GM21529 (cell line): ENCODE data around the gene ADGRV1.
"Not testable (repeated sequence)": the region's sequence is repeated elsewhere in the genome, so short reads cannot be mapped to it uniquely, and the experiment has no call there.

Source experiments
- ATAC-seq: cut with Tn5 transposase; IDR thresholded peaks from one replicate; pipeline ENCODE4 v1.9.1; 2021; ENCODE audit not compliant: unreplicated experiment

The ADGRV1 gene

DNA sequence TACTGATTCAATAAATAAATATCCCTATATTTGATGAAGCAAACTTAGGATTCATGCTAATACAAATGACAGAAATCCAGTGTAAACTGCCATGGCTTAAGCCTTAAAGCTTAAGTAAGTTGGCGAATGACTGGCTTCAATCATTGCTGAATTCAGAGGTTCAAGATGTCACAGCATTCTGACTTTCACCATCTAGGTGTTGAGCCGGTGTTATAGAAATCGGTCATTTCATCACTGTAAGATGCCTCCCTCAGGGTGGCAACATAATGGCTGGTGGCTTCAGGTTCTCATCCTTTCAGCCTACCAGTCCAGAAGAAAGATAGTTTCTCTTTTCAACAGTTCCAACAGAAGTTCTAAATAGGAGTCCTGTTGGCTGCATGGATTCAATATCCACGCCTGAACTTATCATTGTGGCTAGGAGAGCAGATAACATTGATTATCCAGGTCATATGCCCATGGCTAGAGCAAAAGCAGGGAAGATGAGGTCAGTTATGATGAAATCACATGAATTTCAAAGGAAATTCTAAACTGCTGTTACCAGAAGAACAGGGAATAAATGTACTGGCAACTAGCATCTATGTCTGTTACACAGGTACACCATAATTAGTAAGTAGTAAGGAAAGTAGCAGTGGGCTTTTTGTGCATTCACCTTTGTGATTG, 460.2 kb downstream of the ADGRV1 start:
- ATAC-seq = no peak

DNA sequence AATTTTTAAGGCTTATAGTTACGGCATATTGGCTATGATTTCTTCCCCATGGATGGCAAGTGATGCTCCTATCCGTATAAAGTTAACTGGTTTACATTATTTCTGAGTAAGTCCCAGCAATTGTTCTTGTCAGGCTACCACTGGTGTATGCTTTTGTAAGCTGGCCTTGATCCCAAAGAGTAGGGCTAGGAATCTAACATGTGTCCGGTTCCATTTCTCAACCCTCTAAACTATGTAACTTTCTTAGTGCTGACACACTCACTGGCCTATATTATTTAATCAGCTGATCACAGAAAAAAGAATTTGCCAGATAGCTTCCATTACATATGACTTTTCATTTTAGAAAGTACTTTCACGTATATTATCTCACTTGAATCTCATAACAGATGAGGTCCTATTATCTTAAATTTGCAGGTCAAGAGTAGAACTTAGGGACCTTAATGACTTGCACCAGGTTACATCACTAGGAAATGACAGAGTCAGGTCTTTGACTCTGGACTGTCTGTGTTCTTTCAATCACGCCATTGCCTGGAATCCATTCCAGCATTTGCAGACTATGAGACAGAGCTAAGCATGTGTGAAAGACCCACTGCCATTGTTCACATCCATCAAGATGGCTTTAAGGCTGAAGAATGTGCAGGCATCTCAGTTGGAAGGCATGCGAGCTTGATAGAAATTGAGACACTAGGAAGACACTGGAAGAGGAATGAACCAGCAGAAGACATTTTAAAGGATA, 461.6 kb downstream of the ADGRV1 start:
- no peak for ATAC-seq

DNA sequence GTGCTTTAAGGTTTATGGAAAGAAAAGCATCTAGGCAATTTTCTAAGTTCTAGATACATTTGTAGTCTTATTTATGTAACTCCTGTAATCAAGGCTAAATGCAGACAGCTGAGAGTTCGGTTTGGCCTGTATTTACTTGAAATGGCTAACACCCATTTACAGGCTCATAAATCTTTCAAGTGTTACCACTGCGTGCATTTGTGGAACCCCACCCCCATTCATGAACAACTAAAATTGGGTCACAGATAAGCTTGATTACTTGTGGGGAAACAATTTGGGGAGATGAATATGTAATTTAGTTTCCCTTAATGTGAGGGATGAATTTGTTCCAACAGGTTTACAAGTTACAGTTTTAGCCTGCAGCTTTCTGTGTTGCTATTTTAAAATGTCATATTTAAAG, 463.9 kb downstream of the ADGRV1 start:
- ATAC-seq = no peak

DNA sequence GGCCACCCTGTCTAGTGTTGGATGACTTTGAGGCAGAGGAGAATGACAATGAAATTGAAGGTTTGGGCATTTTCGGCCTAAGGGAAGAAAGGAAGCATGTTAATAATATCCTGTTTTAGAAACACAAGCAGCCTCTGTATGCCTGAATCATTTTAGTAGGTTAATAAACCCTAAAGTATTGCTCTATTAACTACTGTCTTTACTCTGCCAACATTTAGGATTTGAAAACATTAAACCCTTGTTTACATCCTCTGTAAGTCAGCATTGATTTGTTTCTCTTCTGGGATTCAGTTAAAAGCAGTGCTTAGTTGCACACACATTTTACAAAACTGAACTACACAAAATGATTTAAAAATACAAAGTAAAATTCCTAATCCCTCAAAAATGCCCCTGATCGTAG, 465.6 kb downstream of the ADGRV1 start:
- no peak for ATAC-seq

DNA sequence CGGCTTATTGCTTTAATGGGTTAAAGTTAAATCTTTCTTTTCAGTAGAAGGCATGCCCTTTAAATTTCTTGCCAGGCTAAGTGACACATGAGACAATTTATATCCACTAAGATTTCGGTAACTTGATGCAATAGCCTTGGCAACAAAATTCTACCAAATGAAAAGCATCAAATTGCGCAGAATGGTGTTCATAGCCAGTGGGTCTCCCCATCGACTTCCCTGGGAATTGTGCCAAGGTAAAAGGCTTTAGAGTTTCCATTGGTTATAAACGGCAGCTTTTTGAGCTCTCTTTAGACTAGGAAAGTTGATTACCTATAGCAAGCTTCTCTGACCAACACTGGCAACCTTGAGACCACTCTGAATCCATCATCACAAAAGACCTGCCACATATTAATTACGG, 466.1 kb downstream of the ADGRV1 start:
- no peak for ATAC-seq

DNA sequence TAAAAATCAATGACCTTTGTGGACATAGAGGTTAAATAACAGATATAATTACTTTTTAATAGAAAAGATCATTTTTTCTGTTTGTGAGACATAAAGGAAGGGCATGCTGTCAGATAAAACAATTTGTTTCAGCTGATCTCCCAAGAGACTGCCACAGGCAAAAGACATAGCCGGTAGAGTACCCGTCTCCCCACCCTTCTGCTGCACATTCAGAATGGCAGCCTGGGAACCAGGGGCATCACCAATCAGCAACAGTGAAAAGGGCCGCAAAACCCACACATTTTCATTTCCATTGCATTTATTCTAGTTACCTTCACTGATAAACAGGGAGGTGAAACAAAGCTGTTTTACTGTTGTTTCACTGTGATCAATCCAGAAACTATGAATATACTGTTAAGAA, 466.9 kb downstream of the ADGRV1 start:
- no peak for ATAC-seq

DNA sequence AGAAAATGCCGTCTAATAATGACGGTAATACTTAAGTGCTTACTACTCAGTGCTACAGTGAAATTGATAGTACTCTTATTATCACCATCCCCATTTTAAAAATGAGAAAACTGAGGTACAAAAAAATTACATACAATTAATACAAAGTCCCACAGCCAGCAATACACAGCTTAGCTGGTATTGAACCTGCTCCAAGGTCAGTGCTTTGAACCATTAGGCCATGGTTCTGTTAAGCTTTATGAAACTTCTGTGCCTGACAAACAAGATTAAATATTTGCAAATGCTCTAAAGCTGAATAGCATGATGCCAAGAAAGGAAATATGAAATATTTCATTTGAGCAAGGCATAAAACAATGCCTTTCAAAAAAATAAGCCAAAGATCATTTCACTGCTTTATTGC, 467.4 kb downstream of the ADGRV1 start:
- ATAC-seq = no peak

DNA sequence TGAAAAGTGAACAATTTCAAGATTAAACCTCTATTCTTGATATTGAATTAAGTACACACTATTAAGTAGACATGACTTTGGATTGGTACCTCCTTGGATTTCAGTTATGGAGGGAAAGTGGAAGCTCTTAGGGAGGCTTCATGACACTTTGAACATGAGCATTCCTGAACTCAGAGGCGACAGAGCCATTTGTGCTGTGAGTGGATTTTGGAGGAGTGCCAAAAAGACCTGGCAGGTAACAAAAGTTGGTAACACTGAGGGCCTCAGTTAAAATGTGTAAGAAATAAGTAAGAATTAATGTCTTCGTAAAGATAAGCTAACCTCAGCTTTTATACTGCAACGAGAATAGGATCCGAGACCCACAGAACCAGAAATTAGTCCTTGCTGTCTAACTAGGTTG, 467.9 kb downstream of the ADGRV1 start:
- ATAC-seq = no peak

DNA sequence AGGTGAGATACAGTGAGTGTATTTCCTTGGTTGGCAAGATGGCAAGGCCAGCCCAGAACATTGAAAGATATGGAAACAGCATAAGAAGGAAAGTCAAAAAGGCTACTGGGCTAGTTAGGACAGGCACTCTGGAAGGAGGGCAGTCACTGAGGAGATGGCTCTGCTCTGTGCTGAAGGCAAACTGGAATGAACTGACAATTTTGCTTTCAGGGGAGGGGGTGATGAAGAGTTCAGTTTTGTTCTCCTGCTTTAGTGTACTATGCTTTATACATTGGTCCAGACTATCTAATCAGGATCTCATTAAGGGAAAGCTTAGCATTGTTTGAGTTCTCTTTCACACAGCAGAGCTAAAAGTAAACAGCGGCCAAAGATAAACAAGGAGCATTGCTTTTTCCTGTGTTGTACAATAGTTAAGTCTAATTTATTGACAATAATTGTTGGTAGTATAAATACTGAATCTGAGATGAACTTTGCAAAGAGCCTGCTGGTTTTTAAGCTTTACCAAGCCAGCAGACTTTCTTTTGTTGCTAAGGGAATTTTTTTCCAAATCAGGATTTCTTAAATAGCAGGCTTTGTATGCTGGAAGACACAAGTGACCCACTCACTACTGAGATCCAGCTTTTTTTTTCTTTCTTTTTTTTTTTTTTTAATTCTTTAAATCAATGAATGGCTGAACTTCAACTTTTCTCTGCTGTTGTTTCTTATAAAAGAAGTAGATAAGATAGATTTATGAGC, 469.0 kb downstream of the ADGRV1 start:
- ATAC-seq = no peak

DNA sequence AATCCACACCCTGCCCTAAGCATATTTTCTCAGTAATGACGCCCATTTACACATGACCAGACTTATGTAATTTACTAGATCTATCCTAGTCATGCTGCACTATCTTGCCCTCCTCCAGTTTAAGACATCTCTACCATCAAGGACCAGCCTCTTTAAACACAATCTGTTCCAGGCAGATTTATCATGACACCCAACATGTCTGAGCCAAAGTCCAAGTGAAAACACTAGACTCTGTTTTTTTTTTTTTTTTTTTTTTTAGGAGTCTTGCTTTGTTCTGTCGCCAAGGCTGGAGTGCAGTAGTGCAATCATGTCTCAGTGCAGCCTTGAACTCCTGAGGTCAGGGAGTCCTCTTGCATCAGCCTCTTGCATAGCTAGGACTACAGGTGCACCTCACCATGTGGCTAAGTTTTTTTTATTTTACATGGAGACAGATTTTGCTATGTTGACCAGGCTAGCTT, 469.9 kb downstream of the ADGRV1 start:
- no peak for ATAC-seq

DNA sequence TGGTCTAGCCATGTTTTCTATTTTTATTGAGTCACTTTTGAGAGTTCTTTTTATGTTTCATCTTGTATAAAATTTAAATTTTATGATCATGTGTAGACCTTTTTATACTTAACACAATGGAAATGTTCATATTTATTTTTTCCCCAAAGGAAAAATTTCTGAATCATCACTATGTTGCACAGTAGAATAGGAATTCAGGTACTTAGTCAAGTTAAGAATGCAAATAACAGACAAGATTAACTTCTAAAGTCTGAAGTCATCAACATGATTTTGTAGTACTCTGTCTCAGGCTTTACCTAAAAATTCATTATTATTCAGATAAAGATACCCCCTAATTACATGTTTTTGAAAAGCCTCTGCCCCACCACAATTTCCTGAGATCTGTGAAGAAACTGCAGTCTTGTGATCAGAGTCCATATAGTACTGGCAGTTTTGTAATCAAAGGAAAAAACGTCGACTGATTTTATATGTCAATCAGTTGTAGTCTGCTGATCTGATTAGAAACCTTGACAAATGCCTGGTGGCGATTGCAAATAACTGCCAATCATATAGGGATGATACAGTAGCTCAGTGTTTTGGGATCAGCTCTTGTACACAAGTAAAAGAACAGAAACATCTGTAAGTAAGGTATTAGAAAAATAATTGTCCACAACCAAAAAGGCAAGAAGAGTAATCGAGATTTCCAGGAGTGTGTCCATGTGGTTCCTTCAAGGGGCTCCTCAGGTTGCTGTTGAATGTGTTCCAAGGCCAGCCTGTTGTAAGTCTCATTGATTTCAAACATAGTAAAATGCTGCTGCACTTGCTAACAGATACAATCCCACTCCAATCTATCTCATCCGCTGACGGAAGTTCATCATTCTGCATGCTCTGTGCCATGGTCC, 472.2 kb downstream of the ADGRV1 start:
- no peak for ATAC-seq

DNA sequence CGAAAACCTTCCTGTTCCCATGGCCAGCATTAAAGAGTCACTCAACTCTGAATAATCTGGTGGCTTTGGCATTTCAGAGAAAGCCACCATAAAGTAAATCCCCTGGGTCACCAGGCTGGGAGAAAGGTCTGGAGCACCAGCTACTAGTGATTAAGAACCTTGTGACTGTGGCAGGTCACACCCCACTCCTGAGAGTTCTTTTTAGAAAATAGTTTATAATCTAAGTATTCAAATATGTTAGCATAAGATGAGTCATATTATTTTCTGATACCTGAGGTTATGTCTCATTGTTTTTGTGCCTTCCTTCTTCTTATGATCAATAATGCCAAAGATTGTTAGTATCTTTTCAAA, 472.8 kb downstream of the ADGRV1 start:
- ATAC-seq = no peak

DNA sequence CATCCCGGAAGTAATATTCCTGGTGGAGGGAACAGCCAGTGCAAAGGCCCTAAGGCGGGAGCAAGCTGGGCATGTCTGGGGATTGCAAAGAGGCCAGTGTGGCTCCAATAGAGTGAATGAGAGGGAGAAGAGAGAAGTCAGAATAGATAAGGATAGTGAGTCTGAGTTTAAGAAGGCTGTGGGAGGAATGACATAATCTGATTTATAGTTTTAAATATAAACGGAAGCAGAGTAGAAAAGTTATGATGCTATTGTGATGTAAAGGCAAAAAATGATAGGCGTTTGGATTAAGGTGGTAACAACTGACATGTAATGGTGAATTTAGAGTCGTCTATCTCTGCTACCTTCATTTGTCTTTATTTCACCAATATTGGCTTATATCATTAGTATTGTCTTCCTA, 473.5 kb downstream of the ADGRV1 start:
- ATAC-seq = no peak

DNA sequence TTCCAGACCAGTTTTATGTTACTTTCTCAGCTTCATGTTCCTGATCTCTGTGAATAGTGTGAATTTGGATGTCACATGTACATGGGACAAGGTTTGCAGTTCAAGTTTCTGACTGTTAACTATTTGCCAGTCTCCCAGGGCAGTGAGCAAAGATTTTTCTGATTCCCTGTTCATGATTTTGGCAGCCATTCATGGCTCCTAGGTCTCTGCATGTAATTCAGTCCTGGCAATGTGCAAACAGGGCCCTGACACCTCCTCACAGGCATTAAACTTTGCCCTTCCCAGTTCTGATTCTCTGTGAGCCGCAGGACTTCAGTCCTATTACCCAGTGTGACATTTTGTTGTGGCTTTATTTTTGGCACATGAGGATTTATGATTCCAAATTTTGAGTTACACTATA, 474.8 kb downstream of the ADGRV1 start:
- ATAC-seq = no peak

DNA sequence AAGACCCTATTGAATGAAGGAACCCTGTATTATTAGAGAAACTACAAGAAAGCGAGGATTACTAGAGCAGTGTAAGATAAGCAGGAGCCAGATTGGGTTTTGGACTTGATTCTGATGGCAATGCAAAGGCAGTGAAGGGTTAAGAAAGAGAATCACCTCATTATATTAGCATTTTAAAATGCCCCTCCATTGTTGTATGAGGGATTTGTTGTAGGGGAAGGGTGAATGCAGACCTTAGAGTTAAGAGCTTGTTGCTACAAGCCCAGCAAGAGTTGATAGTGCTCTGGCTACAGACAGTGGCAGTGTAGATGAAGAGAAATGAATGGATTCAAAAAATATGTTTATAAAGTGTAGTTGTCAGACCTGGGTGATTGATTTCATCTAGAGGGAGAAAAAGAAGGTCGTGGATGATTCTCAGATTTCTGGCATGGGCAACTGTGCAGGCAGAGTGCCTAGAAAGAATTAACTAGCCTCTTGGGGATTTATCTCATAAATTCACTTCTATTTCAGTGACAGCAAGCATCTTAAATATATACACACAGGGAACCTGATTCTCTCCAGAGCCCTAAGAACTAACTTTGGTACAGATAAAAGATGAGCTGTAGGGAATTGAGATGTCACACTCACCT, 479.7 kb downstream of the ADGRV1 start:
- no peak for ATAC-seq

DNA sequence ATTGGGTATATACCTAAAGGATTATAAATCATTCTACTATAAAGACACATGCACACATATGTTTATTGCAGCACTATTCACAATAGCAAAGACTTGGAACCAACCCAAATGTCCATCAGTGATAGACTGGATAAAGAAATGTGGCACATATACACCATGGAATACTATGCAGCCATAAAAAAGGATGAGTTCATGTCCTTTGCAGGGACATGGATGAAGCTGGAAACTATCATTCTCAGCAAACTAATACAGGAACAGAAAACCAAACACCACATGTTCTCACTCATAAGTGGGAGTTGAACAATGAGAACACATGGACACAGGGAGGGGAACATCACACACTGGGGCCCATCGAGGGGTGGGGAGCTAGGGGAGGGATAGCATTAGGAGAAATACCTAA, 482.5 kb downstream of the ADGRV1 start:
- ATAC-seq = not testable (repeated sequence)

DNA sequence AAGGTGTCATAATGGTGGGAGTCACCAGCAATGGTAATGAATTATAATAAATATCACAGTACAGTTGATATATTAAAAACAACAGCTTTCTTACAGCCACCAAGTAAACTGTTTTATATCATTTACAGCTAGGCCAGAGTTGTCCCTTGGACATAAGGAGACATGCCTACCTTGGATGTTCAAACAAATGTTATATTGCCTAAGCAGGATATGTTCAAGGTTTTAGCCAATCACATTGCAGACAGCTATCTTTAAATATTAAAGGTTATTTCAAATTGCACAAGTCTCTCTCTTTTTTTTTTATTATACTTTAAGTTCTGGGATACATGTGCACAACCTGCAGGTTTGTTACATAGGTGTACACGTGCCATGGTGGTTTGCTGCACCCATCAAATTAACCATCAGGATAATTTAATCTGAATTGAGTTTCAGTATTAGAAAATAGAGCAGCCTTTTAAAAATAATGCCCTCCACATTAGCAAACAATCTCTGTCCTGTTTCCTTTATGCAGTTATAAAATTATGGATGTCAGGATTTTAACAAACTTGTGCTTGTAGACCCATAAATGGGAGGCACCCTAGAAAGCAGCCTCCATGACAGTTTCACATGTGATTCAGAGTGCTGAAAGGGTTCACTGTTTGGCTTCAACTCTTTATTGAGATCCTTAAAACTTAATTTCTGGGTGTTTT, 483.8 kb downstream of the ADGRV1 start:
- ATAC-seq = no peak

DNA sequence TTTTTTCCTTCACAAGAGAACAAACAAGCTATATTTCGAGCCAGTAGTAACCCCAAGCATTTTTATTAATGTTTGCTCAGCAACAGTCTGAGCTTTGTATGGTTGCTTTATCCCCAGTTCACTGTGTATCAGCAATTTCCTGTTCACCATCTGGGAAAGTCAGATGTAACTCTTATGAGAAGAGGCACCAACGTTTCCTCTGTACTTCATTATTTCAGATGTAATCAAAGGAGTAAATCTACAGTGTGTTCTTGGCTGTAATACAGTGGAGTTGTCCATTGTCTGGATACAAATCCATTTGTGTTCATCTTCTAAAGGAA, 484.3 kb downstream of the ADGRV1 start:
- no peak for ATAC-seq

DNA sequence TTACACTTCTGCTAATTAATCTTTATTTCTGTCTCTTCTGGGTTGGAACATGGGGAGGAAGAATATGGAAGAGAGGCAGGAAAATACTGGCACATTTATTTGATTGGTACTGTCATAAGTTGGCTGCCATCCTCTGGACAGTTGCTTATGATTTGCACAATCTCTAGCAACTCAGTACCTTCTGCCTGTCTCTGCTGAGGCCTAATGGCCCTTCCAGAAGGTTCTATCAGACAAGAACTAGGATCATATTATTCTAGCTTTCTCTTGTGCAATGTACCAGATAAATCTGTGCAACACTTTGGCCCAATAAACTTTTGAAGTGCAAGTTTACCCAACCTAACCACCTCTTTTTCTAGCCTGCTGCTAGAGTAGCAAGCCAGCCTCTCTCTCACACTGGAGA, 489.5 kb downstream of the ADGRV1 start:
- no peak for ATAC-seq

DNA sequence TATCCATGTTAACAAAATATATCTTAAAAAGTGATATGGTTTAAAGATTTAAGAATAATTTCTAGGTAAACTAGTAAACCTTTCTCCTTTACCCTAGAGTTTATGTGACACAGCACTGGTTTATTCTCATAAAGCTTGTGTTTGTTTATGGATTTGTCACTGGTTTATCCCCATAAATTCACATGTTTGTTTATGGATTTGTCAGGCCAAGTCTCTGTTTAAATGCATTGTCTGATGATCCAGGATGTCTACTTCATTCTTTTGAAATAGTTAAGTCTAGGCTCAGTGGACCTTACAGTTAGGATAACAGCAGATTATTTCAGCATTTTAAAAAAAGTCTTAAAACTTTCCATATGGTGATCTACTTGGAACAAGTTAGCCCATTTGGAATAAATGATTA, 490.5 kb downstream of the ADGRV1 start:
- no peak for ATAC-seq
